IMR-90 (cell line): ENCODE measurements around the gene HAND1. TPM values are rescaled to one million over a fixed set of nuclear protein-coding genes. Genes with fewer than 3 reads are reported as not detected.

ENCODE experiments used
- ATAC-seq: fragments of 200-7000 bp; cut with Tn5 transposase; 2 replicates; pipeline ENCODE4 v1.9.1; 2020; ENCODE audit warnings: low read depth, mild to moderate bottlenecking, moderate library complexity
- BruUV-seq: library from RNA; stranded (reverse); fragments of 400-500 nt; replicated peaks from 2 replicates; lab custom pipeline; 2021; lab: Mats Ljungman, UMichigan
- CTCF ChIA-PET: fragments of 300-600 bp; formaldehyde crosslinking; extraction: SDS; loops from one replicate; lab custom pipeline; 2021; ENCODE audit warnings: antibody characterized with exemption; lab: Yijun Ruan, JAX
- POLR2A ChIA-PET: fragments of 300-600 bp; sonication (Branson Sonifier 250); formaldehyde crosslinking; loops from one replicate; lab custom pipeline; 2022; ENCODE audit warnings: antibody characterized with exemption; ENCODE audit not compliant: unreplicated experiment; lab: Charles Lee
- DNase-seq: peaks from one replicate; pipeline ENCODE4 v3.0.0; 2013
- H2AFZ ChIP-seq: replicated peaks from 2 replicates; pipeline ENCODE3; 2013; ENCODE audit warnings: low read length, mild to moderate bottlenecking; ENCODE audit not compliant: poor library complexity
- H2AK5ac ChIP-seq: 2 replicates; pipeline ENCODE4 v1.6.1; 2013; ENCODE audit warnings: low read depth, low read length, inconsistent platforms
- H2AK9ac ChIP-seq: replicated peaks from 2 replicates; pipeline ENCODE3; 2013; ENCODE audit warnings: mild to moderate bottlenecking, low read depth, low read length, moderate library complexity; ENCODE audit not compliant: poor library complexity
- H2BK120ac ChIP-seq: 2 replicates; pipeline ENCODE4 v1.6.1; 2013; ENCODE audit warnings: low read depth, low read length, inconsistent platforms
- H2BK15ac ChIP-seq: 3 replicates; pipeline ENCODE4 v1.6.1; 2013; ENCODE audit warnings: low read depth, low read length, inconsistent platforms
- H2BK20ac ChIP-seq: 2 replicates; pipeline ENCODE4 v1.6.1; 2013; ENCODE audit warnings: low read depth, mild to moderate bottlenecking, inconsistent platforms, low read length, moderate library complexity
- H2BK5ac ChIP-seq: 2 replicates; pipeline ENCODE4 v1.6.1; 2013; ENCODE audit warnings: mild to moderate bottlenecking, low read depth, low read length, inconsistent platforms; ENCODE audit not compliant: poor library complexity, severe bottlenecking
- H3K14ac ChIP-seq: replicated peaks from 2 replicates; pipeline ENCODE4 v1.6.1; 2013; ENCODE audit warnings: low read depth, low read length, inconsistent platforms
- H3K18ac ChIP-seq: 2 replicates; pipeline ENCODE4 v1.6.1; 2013; ENCODE audit warnings: low read depth, low read length, control low read depth
- H3K23ac ChIP-seq: 2 replicates; pipeline ENCODE4 v1.6.1; 2013; ENCODE audit warnings: low read depth, low read length, inconsistent platforms
- H3K27ac ChIP-seq: 2 replicates; pipeline ENCODE4 v1.5.1; 2013; ENCODE audit warnings: mild to moderate bottlenecking, control low read depth, low read length; ENCODE audit not compliant: insufficient read depth
- H3K27me3 ChIP-seq: 2 replicates; pipeline ENCODE4 v1.6.1; 2013; ENCODE audit warnings: low read length; ENCODE audit not compliant: control insufficient read depth, insufficient read depth
- H3K36me3 ChIP-seq: 2 replicates; pipeline ENCODE4 v1.6.1; 2013; ENCODE audit warnings: low read length, mixed read lengths; ENCODE audit not compliant: control insufficient read depth, insufficient read depth
- H3K4ac ChIP-seq: 2 replicates; pipeline ENCODE4 v1.6.1; 2013; ENCODE audit warnings: low read depth, low read length, inconsistent platforms
- H3K4me1 ChIP-seq: 2 replicates; pipeline ENCODE4 v1.6.1; 2013; ENCODE audit warnings: low read length, mixed read lengths; ENCODE audit not compliant: control insufficient read depth, insufficient read depth
- H3K4me2 ChIP-seq: 2 replicates; pipeline ENCODE4 v1.6.1; 2013; ENCODE audit warnings: low read depth, mild to moderate bottlenecking, control low read depth, low read length, moderate library complexity
- H3K4me3 ChIP-seq: 2 replicates; pipeline ENCODE4 v1.5.1; 2013; ENCODE audit warnings: low read depth, mild to moderate bottlenecking, control low read depth, low read length, moderate library complexity; ENCODE audit not compliant: insufficient read depth
- H3K56ac ChIP-seq: 2 replicates; pipeline ENCODE4 v1.6.1; 2013; ENCODE audit warnings: low read length, inconsistent platforms; ENCODE audit not compliant: insufficient read depth; ENCODE audit errors: extremely low read depth
- H3K79me1 ChIP-seq, 2 experiments: 2 replicates each; pipeline ENCODE4 v1.6.1; 2013; ENCODE audit warnings: low read length in 2 of 2, inconsistent platforms in 1 of 2, low read depth in 1 of 2
- H3K9ac ChIP-seq: 2 replicates; pipeline ENCODE4 v1.6.1; 2013; ENCODE audit warnings: low read depth, low read length, control low read depth
- H3K9me1 ChIP-seq: 2 replicates; pipeline ENCODE4 v1.6.1; 2013; ENCODE audit warnings: low read length, inconsistent platforms; ENCODE audit not compliant: insufficient read depth
- H3K9me3 ChIP-seq: 2 replicates; pipeline ENCODE4 v1.6.1; 2013; ENCODE audit warnings: low read length; ENCODE audit not compliant: control insufficient read depth, insufficient read depth
- H4K20me1 ChIP-seq: 2 replicates; pipeline ENCODE4 v1.6.1; 2013; ENCODE audit warnings: low read length, inconsistent platforms; ENCODE audit not compliant: insufficient read depth
- H4K5ac ChIP-seq: 2 replicates; pipeline ENCODE4 v1.6.1; 2013; ENCODE audit warnings: mild to moderate bottlenecking, low read depth, low read length, control low read depth
- H4K8ac ChIP-seq, 2 experiments: 2 replicates each; pipeline ENCODE4 v1.6.1; 2013; ENCODE audit warnings: low read depth in 2 of 2, low read length in 2 of 2, control low read depth in 1 of 2, inconsistent platforms in 1 of 2
- H4K91ac ChIP-seq: 2 replicates; pipeline ENCODE4 v1.6.1; 2013; ENCODE audit warnings: low read depth, low read length, inconsistent platforms; ENCODE audit not compliant: insufficient read depth
- CEBPB ChIP-seq: IDR thresholded peaks from 2 replicates; pipeline ENCODE4 v1.6.1; 2012; ENCODE audit warnings: low read depth, low read length, improper control_type of control experiment
- CHD1 ChIP-seq: IDR thresholded peaks from 2 replicates; pipeline ENCODE4 v1.6.1; 2012; ENCODE audit warnings: low read depth, low read length, improper control_type of control experiment
- CTCF ChIP-seq: conservative IDR thresholded peaks from 2 replicates; pipeline ENCODE4 v1.5.1; 2012; ENCODE audit warnings: mild to moderate bottlenecking, low read depth, low read length, improper control_type of control experiment
- MAZ ChIP-seq: IDR thresholded peaks from 2 replicates; pipeline ENCODE4 v1.6.1; 2012; ENCODE audit warnings: low read depth, mild to moderate bottlenecking, low read length, improper control_type of control experiment, moderate library complexity, borderline replicate concordance
- MXI1 ChIP-seq: IDR thresholded peaks from 2 replicates; pipeline ENCODE4 v1.6.1; 2012; ENCODE audit warnings: low read depth, mild to moderate bottlenecking, low read length, moderate library complexity, borderline replicate concordance
- NFE2L2 ChIP-seq: fragments of 150-350 bp; IDR thresholded peaks from 2 replicates; pipeline ENCODE4 v1.6.1; 2016; ENCODE audit warnings: low read depth, mild to moderate bottlenecking, low read length
- POLR2A ChIP-seq: IDR thresholded peaks from 2 replicates; pipeline ENCODE4 v1.6.1; 2012; ENCODE audit warnings: mild to moderate bottlenecking, low read depth, low read length
- RAD21 ChIP-seq: IDR thresholded peaks from 2 replicates; pipeline ENCODE4 v1.6.1; 2012; ENCODE audit warnings: low read length, improper control_type of control experiment
- SMC3 ChIP-seq: fragments of 150-350 bp; IDR thresholded peaks from 2 replicates; pipeline ENCODE4 v1.6.1; 2016; ENCODE audit warnings: low read depth, mild to moderate bottlenecking, antibody characterized with exemption, low read length, moderate library complexity
- USF2 ChIP-seq: fragments of 150-350 bp; IDR thresholded peaks from 2 replicates; pipeline ENCODE4 v1.6.1; 2017; ENCODE audit warnings: mild to moderate bottlenecking, antibody characterized with exemption, low read length, low read depth
- WGBS, 2 experiments: methylation state at CpG; one replicate each; pipeline versions ENCODE4 v1.1.5 to v1.1.7; 2013; ENCODE audit warnings: missing lambda C conversion rate in 2 of 2; ENCODE audit not compliant: insufficient read length in 1 of 2; ENCODE audit errors: extremely low coverage in 2 of 2; 5-methylcytosine and 5-hydroxymethylcytosine counted together
- dilution Hi-C: fragments of 300-500 bp; cut with HindIII; formaldehyde crosslinking; loops from one replicate; pipeline ENCODE4 v1.14.3; 2018; ENCODE audit warnings: low sequenced_read_pairs; ENCODE audit not compliant: unreplicated experiment
- in situ Hi-C: fragments of 300-500 bp; cut with MboI; formaldehyde crosslinking; loops from 3 replicates; pipeline ENCODE4 v1.14.3; 2019; ENCODE audit warnings: low sequenced_read_pairs, inconsistent platforms, mixed read lengths
- intact Hi-C: fragments of 100-400 bp; cut with micrococcal nuclease; formaldehyde crosslinking; loops from 2 replicates; pipeline ENCODE4 v1.10.0; 2022
- polyA plus RNA-seq, 3 experiments: library from polyadenylated mRNA; depleted of rRNA; stranded (reverse); fragments of >200 nt; gene quantifications; 2 replicates each; pipeline ENCODE4 v1.2.3, GENCODE V29; 2012; ENCODE audit warnings: low replicate concordance in 1 of 3
- total RNA-seq: library from RNA; depleted of rRNA; stranded (reverse); fragments of >200 nt; gene quantifications from 2 replicates; pipeline ENCODE4 v1.2.3, GENCODE V29; 2012

HAND1 gene
- total and polyA plus RNA-seq, 2 of the 4 experiments (the other 2 are of a cell fraction): not detected

- peak; percentile 53 for DNase-seq
- Histone ChIP-seq H3K56ac (no peak overlapping the region), H3K4me3 (no peak overlapping the region), H3K9me1 (no peaks in the 10 kb centered on the region), H3K9ac (no peak overlapping the region), H2BK5ac (no peak overlapping the region), H4K8ac (no peak overlapping the region), H2BK20ac (no peak overlapping the region), H3K4me2 (no peak overlapping the region), H2AFZ (peak overlapping the region; percentile 4), H3K18ac (no peak overlapping the region), H3K27ac (no peak overlapping the region), H4K5ac (no peak overlapping the region), H3K9me3 (0 out of 2 replicates have a peak, but pooled peaks cover 3% of the 10 kb centered on the region), H4K20me1 (peaks cover 3% of the 10 kb centered on the region; the same call in 1 of the 2 replicates), H3K27me3 (peaks cover 30% of the 10 kb centered on the region), H3K79me1 (no peaks in the 10 kb centered on the region), H4K91ac (no peak overlapping the region), H3K14ac (no peak overlapping the region), H3K23ac (no peak overlapping the region), H2AK9ac (no peak overlapping the region), H2BK120ac (no peak overlapping the region), H2BK15ac (no peak overlapping the region), H3K4ac (no peak overlapping the region), H3K36me3 (no peaks in the 10 kb centered on the region), H3K4me1 (peaks cover 2% of the 10 kb centered on the region; the same call in 1 of the 2 replicates), H2AK5ac (no peak overlapping the region)
- peak; percentile 88 for TF ChIP-seq SMC3
- no peak for TF ChIP-seq POLR2A
- no peak for TF ChIP-seq MAZ
- TF ChIP-seq MXI1: no peak
- TF ChIP-seq USF2: no peak
- peak; percentile 85 for TF ChIP-seq CTCF
- no peak for TF ChIP-seq CHD1
- TF ChIP-seq RAD21: peak; percentile 76
- no peak for TF ChIP-seq CEBPB
- TF ChIP-seq NFE2L2: no peak
- in situ Hi-C loops: loop anchor here (5.0 to 25.0 kb wide), 2 partner anchors 139 to 344 kb away; no protein-coding TSS in a partner anchor
- 86% methylated on average over 1 of the region's 18 CpGs; no CpG with 5 or more reads in 1 of the 2 experiments for WGBS, 2 experiments
- ChIA-PET CTCF (interaction anchor here (0.7 to 1.3 kb wide), 3 partner anchors 10 to 143 kb away, joined by 3 read pairs; no protein-coding TSS in a partner anchor), POLR2A (no interaction called here)
- dilution Hi-C loops: no loop called here
- BruUV-seq: no TSS peak
- intact Hi-C loops: loop anchor here (1.0 to 5.0 kb wide), 4 partner anchors 142 to 396 kb away; no protein-coding TSS in a partner anchor
- ATAC-seq: peak; percentile 92
Observed at GRCh38 chr5:154467655-154468354, 10.2 kb downstream of the HAND1 start.
